H1 (cell line): Measurements from ENCODE around the gene PSMD3. TPM values are rescaled to one million over a fixed set of nuclear protein-coding genes. Genes with fewer than 3 reads are reported as not detected.
A peak's percentile ranks its signal among the peaks of the same experiment; 100 is the strongest.

Source experiments
- CTCF ChIA-PET: fragments of 300-600 bp; sonication (Branson Sonifier 250); formaldehyde crosslinking; loops from one replicate; lab custom pipeline; 2021; ENCODE audit not compliant: partially characterized antibody; lab: Charles Lee
- POLR2A ChIA-PET: fragments of 300-600 bp; sonication (Branson Sonifier 250); formaldehyde crosslinking; loops from one replicate; lab custom pipeline; 2021; ENCODE audit warnings: inconsistent platforms; ENCODE audit not compliant: partially characterized antibody; lab: Charles Lee
- DNase-seq, 2 experiments: peaks; one replicate each; pipeline versions ENCODE4 v3.0.0 to v3.0.0-alpha.2; 2010 to 2022; ENCODE audit warnings: low spot score in 2 of 2, low read depth in 1 of 2, mixed read lengths in 1 of 2
- FAIRE-seq: peaks from 2 replicates; lab custom pipeline; 2011; peaks lifted over from hg19 to GRCh38; lab: Jason Lieb, UNC
- H2AFZ ChIP-seq: 2 replicates; pipeline ENCODE4 v1.8.1; 2012; ENCODE audit warnings: low read length, inconsistent platforms
- H2AK5ac ChIP-seq: 2 replicates; pipeline ENCODE4 v1.6.1; 2013; ENCODE audit warnings: low read depth, low read length
- H2BK120ac ChIP-seq: replicated peaks from 2 replicates; pipeline ENCODE3; 2013; ENCODE audit warnings: low read depth, low read length, inconsistent platforms
- H2BK12ac ChIP-seq: 2 replicates; pipeline ENCODE4 v1.6.1; 2013; ENCODE audit warnings: low read depth, low read length
- H2BK15ac ChIP-seq: 2 replicates; pipeline ENCODE4 v1.6.1; 2013; ENCODE audit warnings: low read length
- H2BK20ac ChIP-seq: 2 replicates; pipeline ENCODE4 v1.6.1; 2013; ENCODE audit warnings: low read length
- H2BK5ac ChIP-seq: 2 replicates; pipeline ENCODE4 v1.6.1; 2013; ENCODE audit warnings: low read depth, low read length
- H3K14ac ChIP-seq: 2 replicates; pipeline ENCODE4 v1.6.1; 2013; ENCODE audit warnings: inconsistent platforms; ENCODE audit not compliant: insufficient read length
- H3K18ac ChIP-seq: 2 replicates; pipeline ENCODE4 v1.6.1; 2013; ENCODE audit warnings: low read length; ENCODE audit errors: extremely low read depth
- H3K23ac ChIP-seq: 2 replicates; pipeline ENCODE4 v1.6.1; 2013; ENCODE audit warnings: inconsistent platforms; ENCODE audit not compliant: insufficient read length
- H3K23me2 ChIP-seq: 2 replicates; pipeline ENCODE4 v1.6.1; 2013; ENCODE audit warnings: low read depth, low read length
- H3K27ac ChIP-seq: 2 replicates; pipeline ENCODE4 v1.6.1; 2011; ENCODE audit warnings: low read depth, low read length, inconsistent platforms
- H3K27me3 ChIP-seq, 4 experiments: replicated peaks in 1 of 4; 1 replicate in 1 of 4; 2 replicates in 3 of 4; pipeline versions ENCODE4 v1.6.1 to v1.8.1; 2011 to 2013; ENCODE audit warnings: low read length in 3 of 4, mild to moderate bottlenecking in 3 of 4, inconsistent platforms in 2 of 4, mixed read lengths in 2 of 4, moderate library complexity in 1 of 4; ENCODE audit not compliant: control insufficient read depth in 3 of 4, insufficient read depth in 3 of 4; ENCODE audit errors: extremely low read depth in 1 of 4
- H3K36me3 ChIP-seq, 4 experiments: 2 replicates each; pipeline versions ENCODE4 v1.6.1 to v1.8.1; 2011 to 2013; ENCODE audit warnings: mild to moderate bottlenecking in 4 of 4, low read length in 3 of 4, moderate library complexity in 2 of 4, control low read depth in 1 of 4, inconsistent platforms in 1 of 4; ENCODE audit not compliant: insufficient read depth in 4 of 4, control insufficient read depth in 2 of 4
- H3K4ac ChIP-seq: replicated peaks from 2 replicates; pipeline ENCODE3; 2013; ENCODE audit warnings: low read length, low read depth, mixed read lengths, inconsistent platforms; ENCODE audit not compliant: insufficient read length
- H3K4me1 ChIP-seq, 4 experiments: replicated peaks in 1 of 4; 1 replicate in 1 of 4; 2 replicates in 3 of 4; pipeline versions ENCODE4 v1.6.1 to v1.8.1; 2011 to 2013; ENCODE audit warnings: low read length in 3 of 4, inconsistent platforms in 2 of 4, mixed read lengths in 1 of 4; ENCODE audit not compliant: insufficient read depth in 4 of 4, control insufficient read depth in 3 of 4
- H3K4me2 ChIP-seq, 2 experiments: 2 replicates each; pipeline versions ENCODE4 v1.6.1 to v1.8.1; 2011 to 2013; ENCODE audit warnings: low read depth in 2 of 2, low read length in 2 of 2, control low read depth in 1 of 2, inconsistent platforms in 1 of 2, mild to moderate bottlenecking in 1 of 2; ENCODE audit not compliant: insufficient read depth in 1 of 2
- H3K4me3 ChIP-seq, 4 experiments: fragments of 200-600, 300-600 bp in 1 of 4; sonication (generic), shearing (Covaris generic), sonication (Bioruptor Twin) in 1 of 4; 2 replicates each; pipeline versions ENCODE4 v1.5.1 to v1.8.1; 2011 to 2016; ENCODE audit warnings: low read length in 4 of 4, low read depth in 3 of 4, control low read depth in 2 of 4, inconsistent platforms in 2 of 4, mild to moderate bottlenecking in 2 of 4, mixed read lengths in 1 of 4, moderate library complexity in 1 of 4; ENCODE audit not compliant: insufficient read depth in 2 of 4; ENCODE audit errors: extremely low read depth in 1 of 4
- H3K56ac ChIP-seq: replicated peaks from 2 replicates; pipeline ENCODE3; 2013; ENCODE audit warnings: low read depth, mild to moderate bottlenecking, mixed read lengths, low read length, inconsistent platforms; ENCODE audit not compliant: insufficient read length
- H3K79me1 ChIP-seq: 2 replicates; pipeline ENCODE4 v1.6.1; 2013; ENCODE audit warnings: low read depth, low read length, control low read depth
- H3K79me2 ChIP-seq, 2 experiments: 2 replicates each; pipeline versions ENCODE4 v1.6.1 to v1.8.1; 2012 to 2013; ENCODE audit warnings: low read length in 2 of 2, mild to moderate bottlenecking in 2 of 2, inconsistent platforms in 1 of 2; ENCODE audit not compliant: insufficient read depth in 2 of 2, control insufficient read depth in 1 of 2
- H3K9ac ChIP-seq, 4 experiments: replicated peaks in 1 of 4; 1 replicate in 1 of 4; 2 replicates in 3 of 4; pipeline versions ENCODE4 v1.6.1 to v1.8.1; 2011 to 2013; ENCODE audit warnings: low read depth in 3 of 4, low read length in 3 of 4, control low read depth in 2 of 4, mild to moderate bottlenecking in 2 of 4, moderate library complexity in 2 of 4, inconsistent platforms in 1 of 4; ENCODE audit errors: extremely low read depth in 1 of 4
- H3K9me3 ChIP-seq, 2 experiments: 2 replicates each; pipeline versions ENCODE4 v1.6.1 to v1.8.1; 2012 to 2013; ENCODE audit warnings: mild to moderate bottlenecking in 2 of 2, moderate library complexity in 2 of 2, control low read depth in 1 of 2, inconsistent platforms in 1 of 2, low read depth in 1 of 2, low read length in 1 of 2, mixed read lengths in 1 of 2; ENCODE audit not compliant: insufficient read depth in 2 of 2
- H4K20me1 ChIP-seq, 2 experiments: replicated peaks in 1 of 2; 2 replicates each; pipeline versions ENCODE3 to v1.8.1; 2011 to 2013; ENCODE audit warnings: inconsistent platforms in 2 of 2, low read length in 2 of 2, mild to moderate bottlenecking in 1 of 2; ENCODE audit not compliant: insufficient read depth in 2 of 2, control insufficient read depth in 1 of 2
- H4K5ac ChIP-seq: 2 replicates; pipeline ENCODE4 v1.6.1; 2013; ENCODE audit warnings: low read length, low read depth, mixed read lengths, inconsistent platforms; ENCODE audit not compliant: insufficient read length
- H4K8ac ChIP-seq: 2 replicates; pipeline ENCODE4 v1.8.0; 2013; ENCODE audit warnings: mild to moderate bottlenecking, moderate library complexity, low read length, inconsistent platforms; ENCODE audit not compliant: insufficient read depth; ENCODE audit errors: extremely low read depth
- H4K91ac ChIP-seq: replicated peaks from 2 replicates; pipeline ENCODE3; 2013; ENCODE audit warnings: low read length, mixed read lengths, inconsistent platforms; ENCODE audit not compliant: insufficient read length
- CEBPB ChIP-seq: IDR thresholded peaks from 2 replicates; pipeline ENCODE4 v1.6.1; 2012; ENCODE audit warnings: low read depth, low read length
- ZNF274 ChIP-seq: IDR thresholded peaks from 2 replicates; pipeline ENCODE4 v1.7.0; 2012; ENCODE audit warnings: low read length, borderline replicate concordance; ENCODE audit errors: extremely low read depth
- WGBS, 2 experiments: shearing (Covaris generic) in 1 of 2; methylation state at CpG; one replicate each; pipeline versions ENCODE4 v1.1.6 to v1.1.7; 2013 to 2015; ENCODE audit warnings: low lambda C conversion rate in 2 of 2, mixed read lengths in 2 of 2, inconsistent platforms in 1 of 2, low coverage in 1 of 2, missing lambda C conversion rate in 1 of 2; ENCODE audit not compliant: insufficient replicate concordance in 2 of 2, insufficient coverage in 1 of 2, insufficient read length in 1 of 2; ENCODE audit errors: extremely low coverage in 1 of 2, missing lambda C conversion rate in 1 of 2; 5-methylcytosine and 5-hydroxymethylcytosine counted together
- polyA plus RNA-seq, 7 experiments: library from polyadenylated mRNA; depleted of rRNA in 3 of 7; stranded (reverse) in 5 of 7; unstranded in 2 of 7; fragments of >200 nt in 5 of 7; fragments of 200-250 nt in 2 of 7; gene quantifications; 1 replicate in 5 of 7; 2 replicates in 1 of 7; 4 replicates in 1 of 7; pipeline versions ENCODE4 v1.2.1 to v1.2.3, GENCODE V29; 2011 to 2013; ENCODE audit warnings: missing spikeins in 2 of 7, mixed read lengths in 2 of 7
- total RNA-seq: library from RNA; stranded (reverse); fragmentation: NEBNext Ultra II Directional; extraction: Animal tissue kit (Norgen Biotek cat#: 25700); gene quantifications from 2 replicates; pipeline ENCODE4 v1.2.1, GENCODE V29; 2021
- TF ChIP-seq, protein P1 (sequence below), 3 experiments: IDR thresholded peaks; 1 replicate in 2 of 3; 2 replicates in 1 of 3; pipeline versions ENCODE4 v1.5.1 to v1.6.1; 2011; ENCODE audit warnings: low read length in 3 of 3, mild to moderate bottlenecking in 3 of 3, inconsistent platforms in 2 of 3, low read depth in 1 of 3, moderate library complexity in 1 of 3; ENCODE audit not compliant: insufficient read depth in 1 of 3; ENCODE audit errors: control extremely low read depth in 1 of 3
- TF ChIP-seq, protein P2 (sequence below): IDR thresholded peaks from 2 replicates; pipeline ENCODE4 v1.6.1; 2012; ENCODE audit warnings: inconsistent platforms
- TF ChIP-seq, protein P3 (sequence below): IDR thresholded peaks from 2 replicates; pipeline ENCODE4 v1.6.1; 2012; ENCODE audit warnings: inconsistent platforms

PSMD3 gene
- total and polyA plus RNA-seq, 2 of the 8 experiments (the other 6 are each of a cell fraction or from before 2014, with no cell fraction given): 151 to 198 TPM

DNA sequence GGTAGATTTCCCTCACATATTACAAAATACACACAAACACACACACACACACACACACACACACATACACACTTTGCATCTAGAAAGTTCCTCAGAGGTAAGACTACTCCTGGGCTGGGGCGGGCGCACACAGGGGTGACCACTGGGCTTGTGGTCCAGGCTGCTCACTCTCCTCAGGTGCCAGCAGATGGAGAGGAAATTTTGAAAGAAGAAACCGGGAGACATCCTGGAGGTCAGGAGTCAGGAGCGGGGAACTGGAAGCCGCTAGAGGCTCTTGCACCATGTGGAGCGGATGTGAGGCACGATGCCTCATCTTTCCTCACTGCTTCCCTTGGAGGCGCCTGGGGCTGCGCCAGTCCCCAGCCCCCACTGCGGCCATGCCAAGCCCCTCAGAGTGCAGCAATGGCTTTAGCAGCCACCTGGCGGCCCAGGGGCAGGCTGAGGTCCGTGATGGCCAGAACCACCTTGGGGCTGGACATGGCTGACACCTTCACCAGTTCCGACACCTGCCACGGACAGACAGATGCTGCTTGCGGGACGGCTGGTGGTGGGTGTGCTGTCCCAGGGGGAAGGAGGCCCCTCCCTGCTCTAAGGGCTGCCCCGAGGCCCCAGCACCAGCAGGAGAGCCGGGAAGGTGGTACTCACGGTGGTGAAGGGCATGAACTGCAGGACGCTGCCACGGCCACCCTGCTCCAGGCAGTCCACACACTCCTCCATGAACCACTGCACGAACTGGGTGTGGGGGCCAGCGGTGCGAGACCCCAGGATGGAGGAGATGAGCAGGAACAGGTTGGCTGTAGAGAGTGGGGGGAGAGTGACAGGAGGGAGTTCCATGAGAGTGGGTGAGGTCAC lies 38.8 kb downstream of the PSMD3 start:
- Histone ChIP-seq H3K4ac (peak overlapping the region; percentile 57), H3K36me3 (peaks cover 2 to 12% (median 9%) of the 10 kb centered on the region in 4 experiments; a peak in 5 of 8 replicates), H2AFZ (no peak overlapping the region), H2BK12ac (peak overlapping the region; percentile 68; the same call in 1 of the 2 replicates), H3K4me3 (peak overlapping the region in 1 of 4 experiments; percentile 39; a peak in 2 of 8 replicates), H3K23ac (no peak overlapping the region), H3K79me1 (0 out of 2 replicates have a peak, but pooled peaks cover 2% of the 10 kb centered on the region), H3K4me1 (peaks cover 0 to 27% (median 18%) of the 10 kb centered on the region in 4 experiments; a peak in 6 of 7 replicates), H2AK5ac (0 out of 2 replicates have a peak overlapping the region, but pooled peaks have one; percentile 82), H3K9me3 (no peaks in the 10 kb centered on the region), H2BK120ac (no peak overlapping the region), H2BK5ac (peak overlapping the region; percentile 84; the same call in 1 of the 2 replicates), H4K8ac (0 out of 2 replicates have a peak overlapping the region, but pooled peaks have one; percentile 29), H3K23me2 (no peaks in the 10 kb centered on the region; the same call in 1 of the 2 replicates), H2BK15ac (no peak overlapping the region), H2BK20ac (no peak overlapping the region), H3K79me2 (no peaks in the 10 kb centered on the region), H3K4me2 (peak overlapping the region; percentile 57 to 64), H4K20me1 (no peaks in the 10 kb centered on the region), H4K91ac (peak overlapping the region; percentile 37), H3K56ac (no peak overlapping the region), H3K27ac (peak overlapping the region; percentile 43; the same call in 1 of the 2 replicates), H3K18ac (peak overlapping the region; percentile 32), H3K27me3 (peaks cover 0 to 2% (median 0%) of the 10 kb centered on the region in 4 experiments; a peak in 2 of 7 replicates), H3K14ac (no peak overlapping the region), H3K9ac (peak overlapping the region in 1 of 4 experiments; percentile 13; a peak in 3 of 7 replicates), H4K5ac (peak overlapping the region; percentile 16)
- FAIRE-seq (no peak), DNase-seq (peak in 1 of 2 experiments; percentile 61)
- ChIA-PET CTCF (interaction anchor here (1.1 to 29.7 kb wide), 17 partner anchors 7 to 102 kb away, joined by 3 to 876 read pairs (median 7); partner anchors contain the start of genes CSF3, MED24 and THRA), POLR2A (interaction anchor here (0.6 to 3.0 kb wide), 13 partner anchors 10 to 144 kb away, joined by 3 to 13 read pairs (median 7); partner anchors contain the start of genes CASC3 and MED24)
- 78% methylated on average over 22 of the region's 24 CpGs; no CpG with 5 or more reads in 1 of the 2 experiments for WGBS, 2 experiments
- TF ChIP-seq, protein P1, sequence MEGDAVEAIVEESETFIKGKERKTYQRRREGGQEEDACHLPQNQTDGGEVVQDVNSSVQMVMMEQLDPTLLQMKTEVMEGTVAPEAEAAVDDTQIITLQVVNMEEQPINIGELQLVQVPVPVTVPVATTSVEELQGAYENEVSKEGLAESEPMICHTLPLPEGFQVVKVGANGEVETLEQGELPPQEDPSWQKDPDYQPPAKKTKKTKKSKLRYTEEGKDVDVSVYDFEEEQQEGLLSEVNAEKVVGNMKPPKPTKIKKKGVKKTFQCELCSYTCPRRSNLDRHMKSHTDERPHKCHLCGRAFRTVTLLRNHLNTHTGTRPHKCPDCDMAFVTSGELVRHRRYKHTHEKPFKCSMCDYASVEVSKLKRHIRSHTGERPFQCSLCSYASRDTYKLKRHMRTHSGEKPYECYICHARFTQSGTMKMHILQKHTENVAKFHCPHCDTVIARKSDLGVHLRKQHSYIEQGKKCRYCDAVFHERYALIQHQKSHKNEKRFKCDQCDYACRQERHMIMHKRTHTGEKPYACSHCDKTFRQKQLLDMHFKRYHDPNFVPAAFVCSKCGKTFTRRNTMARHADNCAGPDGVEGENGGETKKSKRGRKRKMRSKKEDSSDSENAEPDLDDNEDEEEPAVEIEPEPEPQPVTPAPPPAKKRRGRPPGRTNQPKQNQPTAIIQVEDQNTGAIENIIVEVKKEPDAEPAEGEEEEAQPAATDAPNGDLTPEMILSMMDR (IDR thresholded peaks at IDR 0.05; ENCODE audit: control extremely low read depth in 1 of 3, insufficient read depth in 1 of 3, low read depth in 1 of 3, low read length in 3 of 3): peak in 1 of 3 experiments; percentile 32; a peak in 1 of 4 replicates
- TF ChIP-seq, protein P2, sequence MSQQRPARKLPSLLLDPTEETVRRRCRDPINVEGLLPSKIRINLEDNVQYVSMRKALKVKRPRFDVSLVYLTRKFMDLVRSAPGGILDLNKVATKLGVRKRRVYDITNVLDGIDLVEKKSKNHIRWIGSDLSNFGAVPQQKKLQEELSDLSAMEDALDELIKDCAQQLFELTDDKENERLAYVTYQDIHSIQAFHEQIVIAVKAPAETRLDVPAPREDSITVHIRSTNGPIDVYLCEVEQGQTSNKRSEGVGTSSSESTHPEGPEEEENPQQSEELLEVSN: peak; percentile 30; the same call in 1 of the 2 replicates
- TF ChIP-seq, protein P3, sequence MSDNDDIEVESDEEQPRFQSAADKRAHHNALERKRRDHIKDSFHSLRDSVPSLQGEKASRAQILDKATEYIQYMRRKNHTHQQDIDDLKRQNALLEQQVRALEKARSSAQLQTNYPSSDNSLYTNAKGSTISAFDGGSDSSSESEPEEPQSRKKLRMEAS: 0 out of 2 replicates have a peak, but pooled peaks have one; percentile 14
- TF ChIP-seq ZNF274 (no peak), CEBPB (no peak)
